HCT116 (cell line): ENCODE measurements around the gene MYBPHL.

Experiments
- EZH2 ChIP-seq: fragments of 200-600 bp; sonication (generic); IDR thresholded peaks from 2 replicates; pipeline ENCODE4 v1.6.1; 2017; ENCODE audit warnings: antibody characterized with exemption, mixed run types
- EZH2phosphoT487 ChIP-seq: fragments of 200-600 bp; IDR thresholded peaks from 2 replicates; pipeline ENCODE4 v1.6.1; 2018; ENCODE audit warnings: antibody characterized with exemption, borderline replicate concordance
- JUND ChIP-seq: IDR thresholded peaks from 2 replicates; pipeline ENCODE4 v1.6.1; 2012
- POLR2A ChIP-seq: IDR thresholded peaks from 2 replicates; pipeline ENCODE4 v1.7.0; 2011; ENCODE audit warnings: borderline replicate concordance; ENCODE audit not compliant: insufficient read depth, insufficient read length; ENCODE audit errors: extremely low read depth
- POLR2AphosphoS5 ChIP-seq: IDR thresholded peaks from 2 replicates; pipeline ENCODE4 v1.6.1; 2011; ENCODE audit warnings: mild to moderate bottlenecking, low read depth, low read length, moderate library complexity
- ZNF274 ChIP-seq: fragments of 200-500 bp; sonication (Bioruptor generic); IDR thresholded peaks from 2 replicates; pipeline ENCODE4 v1.6.1; 2014; ENCODE audit warnings: mild to moderate bottlenecking, low read depth, low read length, inconsistent platforms
- TF ChIP-seq, protein P1 (sequence below), 3 experiments: fragments of 200-600 bp in 1 of 3; sonication (generic) in 1 of 3; IDR thresholded peaks in 2 of 3; conservative IDR thresholded peaks in 1 of 3; 2 replicates each; pipeline ENCODE4 v1.5.1; 2012 to 2017; ENCODE audit warnings: low read depth in 2 of 3, low read length in 2 of 3, antibody characterized with exemption in 1 of 3, borderline replicate concordance in 1 of 3, control low read depth in 1 of 3, mild to moderate bottlenecking in 1 of 3, mixed read lengths in 1 of 3, mixed run types in 1 of 3, moderate library complexity in 1 of 3; ENCODE audit not compliant: insufficient read depth in 1 of 3

DNA sequence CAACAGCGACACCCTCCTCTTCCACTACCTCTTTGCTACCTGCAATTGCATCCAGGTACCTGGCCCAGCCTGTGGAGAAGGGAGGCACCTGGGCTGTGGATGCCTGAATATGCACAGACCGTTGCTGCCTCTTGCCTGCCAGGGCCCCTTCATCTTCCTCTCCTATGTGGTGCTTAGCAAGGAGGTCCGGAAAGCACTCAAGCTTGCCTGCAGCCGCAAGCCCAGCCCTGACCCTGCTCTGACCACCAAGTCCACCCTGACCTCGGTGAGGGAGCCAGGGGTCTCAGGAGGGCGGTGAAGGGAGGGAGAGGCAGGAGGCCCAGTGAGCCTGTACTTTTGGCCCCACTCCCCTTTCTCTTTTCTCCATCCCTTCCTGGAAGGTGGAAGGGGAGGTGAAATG is 35.4 kb downstream of the MYBPHL start:
- TF ChIP-seq, protein P1, sequence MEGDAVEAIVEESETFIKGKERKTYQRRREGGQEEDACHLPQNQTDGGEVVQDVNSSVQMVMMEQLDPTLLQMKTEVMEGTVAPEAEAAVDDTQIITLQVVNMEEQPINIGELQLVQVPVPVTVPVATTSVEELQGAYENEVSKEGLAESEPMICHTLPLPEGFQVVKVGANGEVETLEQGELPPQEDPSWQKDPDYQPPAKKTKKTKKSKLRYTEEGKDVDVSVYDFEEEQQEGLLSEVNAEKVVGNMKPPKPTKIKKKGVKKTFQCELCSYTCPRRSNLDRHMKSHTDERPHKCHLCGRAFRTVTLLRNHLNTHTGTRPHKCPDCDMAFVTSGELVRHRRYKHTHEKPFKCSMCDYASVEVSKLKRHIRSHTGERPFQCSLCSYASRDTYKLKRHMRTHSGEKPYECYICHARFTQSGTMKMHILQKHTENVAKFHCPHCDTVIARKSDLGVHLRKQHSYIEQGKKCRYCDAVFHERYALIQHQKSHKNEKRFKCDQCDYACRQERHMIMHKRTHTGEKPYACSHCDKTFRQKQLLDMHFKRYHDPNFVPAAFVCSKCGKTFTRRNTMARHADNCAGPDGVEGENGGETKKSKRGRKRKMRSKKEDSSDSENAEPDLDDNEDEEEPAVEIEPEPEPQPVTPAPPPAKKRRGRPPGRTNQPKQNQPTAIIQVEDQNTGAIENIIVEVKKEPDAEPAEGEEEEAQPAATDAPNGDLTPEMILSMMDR (IDR thresholded peaks at IDR 0.05 in 2 of 3, conservative IDR thresholded peaks at IDR 0.05 in 1 of 3; ENCODE audit: borderline replicate concordance in 1 of 3, insufficient read depth in 1 of 3, low read depth in 2 of 3, low read length in 2 of 3): no peak
- TF ChIP-seq POLR2AphosphoS5 (no peak), POLR2A (no peak), EZH2phosphoT487 (no peak), JUND (no peak), ZNF274 (no peak), EZH2 (no peak)
